ENCODE measurements around the gene CXCL17. TPM values are rescaled to one million over a fixed set of nuclear protein-coding genes. Genes with fewer than 3 reads are reported as not detected.

Gene CXCL17
- total RNA-seq, 1 donor from 2014 or later, result 0.48 TPM

DNA sequence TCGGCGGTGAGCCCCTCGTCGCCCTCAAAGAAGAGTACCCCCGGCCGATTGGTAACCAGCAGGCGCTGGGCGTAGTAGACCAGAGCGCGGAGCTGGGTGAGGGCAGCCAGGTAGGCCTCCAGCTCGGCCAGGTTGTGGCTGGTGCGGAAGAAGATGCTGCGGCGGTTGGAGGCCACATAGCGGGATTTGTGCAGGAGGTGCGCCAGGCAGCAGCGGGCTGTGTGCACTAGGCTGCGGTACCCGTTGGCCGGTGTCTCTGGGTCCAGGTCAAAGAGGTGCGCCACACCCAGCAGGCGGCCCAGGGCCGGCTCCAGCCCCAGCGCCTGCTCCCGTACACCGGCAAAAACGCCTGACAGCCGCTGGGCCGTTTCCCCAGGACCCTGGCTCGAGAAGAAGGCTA is 32.4 kb downstream of the CXCL17 start:
- H3K9me3 Mint-ChIP-seq (ENCODE audit: low read depth), result no peaks in the 10 kb centered on the region
- H3K27me3 Mint-ChIP-seq, result peaks cover 3% of the 10 kb centered on the region
- TF ChIP-seq, protein P1, sequence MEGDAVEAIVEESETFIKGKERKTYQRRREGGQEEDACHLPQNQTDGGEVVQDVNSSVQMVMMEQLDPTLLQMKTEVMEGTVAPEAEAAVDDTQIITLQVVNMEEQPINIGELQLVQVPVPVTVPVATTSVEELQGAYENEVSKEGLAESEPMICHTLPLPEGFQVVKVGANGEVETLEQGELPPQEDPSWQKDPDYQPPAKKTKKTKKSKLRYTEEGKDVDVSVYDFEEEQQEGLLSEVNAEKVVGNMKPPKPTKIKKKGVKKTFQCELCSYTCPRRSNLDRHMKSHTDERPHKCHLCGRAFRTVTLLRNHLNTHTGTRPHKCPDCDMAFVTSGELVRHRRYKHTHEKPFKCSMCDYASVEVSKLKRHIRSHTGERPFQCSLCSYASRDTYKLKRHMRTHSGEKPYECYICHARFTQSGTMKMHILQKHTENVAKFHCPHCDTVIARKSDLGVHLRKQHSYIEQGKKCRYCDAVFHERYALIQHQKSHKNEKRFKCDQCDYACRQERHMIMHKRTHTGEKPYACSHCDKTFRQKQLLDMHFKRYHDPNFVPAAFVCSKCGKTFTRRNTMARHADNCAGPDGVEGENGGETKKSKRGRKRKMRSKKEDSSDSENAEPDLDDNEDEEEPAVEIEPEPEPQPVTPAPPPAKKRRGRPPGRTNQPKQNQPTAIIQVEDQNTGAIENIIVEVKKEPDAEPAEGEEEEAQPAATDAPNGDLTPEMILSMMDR (IDR thresholded peaks at IDR 0.05; ENCODE audit: unreplicated experiment), result no peak
- H3K4me3 Mint-ChIP-seq (ENCODE audit: low read depth), result no peak overlapping the region
- peaks cover 17% of the 10 kb centered on the region for H3K4me1 Mint-ChIP-seq (ENCODE audit: low read depth)
- H3K36me3 Mint-ChIP-seq (ENCODE audit: insufficient read depth), result peaks cover 4% of the 10 kb centered on the region
- DNase-seq (ENCODE audit: low spot score, unreplicated experiment), result no peak
- H3K27ac Mint-ChIP-seq, result no peak overlapping the region

DNA sequence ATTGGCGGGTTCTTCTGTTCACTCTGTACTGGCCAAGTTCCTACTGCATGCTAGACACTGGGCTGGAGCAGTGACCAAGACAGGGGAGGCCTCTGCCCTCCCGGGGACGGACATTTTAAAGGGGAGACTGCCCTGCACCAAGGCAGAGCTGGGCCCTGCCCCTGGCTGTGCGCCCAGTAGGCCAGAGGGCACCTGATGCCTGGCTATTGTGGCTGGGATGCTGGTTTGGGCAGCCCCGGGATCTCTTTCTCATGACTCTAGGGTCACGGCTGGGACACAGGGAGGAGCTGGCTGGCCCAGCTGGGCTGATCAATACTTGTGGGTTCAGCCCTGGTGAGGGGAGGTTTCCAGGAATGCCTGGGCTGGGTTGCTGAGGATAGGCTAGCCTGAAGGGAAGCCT is 33.3 kb downstream of the CXCL17 start:
- peaks cover 17% of the 10 kb centered on the region for H3K4me1 Mint-ChIP-seq (ENCODE audit: low read depth)
- H3K27ac Mint-ChIP-seq, result peak overlapping the region; percentile 74
- H3K27me3 Mint-ChIP-seq, result peaks cover 3% of the 10 kb centered on the region
- TF ChIP-seq, protein P1 (IDR thresholded peaks at IDR 0.05; ENCODE audit: unreplicated experiment), result no peak
- H3K9me3 Mint-ChIP-seq (ENCODE audit: low read depth), result no peaks in the 10 kb centered on the region
- H3K36me3 Mint-ChIP-seq (ENCODE audit: insufficient read depth), result peaks cover 1% of the 10 kb centered on the region
- no peak overlapping the region for H3K4me3 Mint-ChIP-seq (ENCODE audit: low read depth)
- DNase-seq (ENCODE audit: low spot score, unreplicated experiment), result peak; percentile 51

DNA sequence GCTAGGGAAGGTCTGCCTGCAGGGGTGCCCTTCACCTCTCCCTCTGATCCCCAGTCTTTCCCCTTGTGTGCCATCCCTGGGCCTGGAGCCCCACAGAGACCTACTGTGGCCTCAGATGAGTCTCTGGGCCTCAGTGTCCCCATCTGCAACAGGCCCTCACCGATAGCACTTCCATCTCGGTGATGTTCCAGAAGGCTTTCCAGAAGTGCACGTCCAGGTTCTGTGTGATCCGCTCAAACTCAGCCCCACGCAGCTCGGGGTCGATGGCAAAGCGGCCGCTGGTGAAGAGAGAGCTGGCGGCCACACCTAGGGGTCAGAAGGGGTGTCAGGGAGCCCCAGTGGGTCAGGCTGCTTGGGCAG is 35.0 kb downstream of the CXCL17 start:
- Mint-ChIP-seq H3K27me3 (no peaks in the 10 kb centered on the region), H3K4me3 (ENCODE audit: low read depth) (no peak overlapping the region), H3K4me1 (ENCODE audit: low read depth) (peaks cover 19% of the 10 kb centered on the region), H3K36me3 (ENCODE audit: insufficient read depth) (peaks cover 2% of the 10 kb centered on the region), H3K9me3 (ENCODE audit: low read depth) (no peaks in the 10 kb centered on the region), H3K27ac (no peak overlapping the region)
- TF ChIP-seq, protein P1 (IDR thresholded peaks at IDR 0.05; ENCODE audit: unreplicated experiment), result no peak
- DNase-seq (ENCODE audit: low spot score, unreplicated experiment), result no peak

DNA sequence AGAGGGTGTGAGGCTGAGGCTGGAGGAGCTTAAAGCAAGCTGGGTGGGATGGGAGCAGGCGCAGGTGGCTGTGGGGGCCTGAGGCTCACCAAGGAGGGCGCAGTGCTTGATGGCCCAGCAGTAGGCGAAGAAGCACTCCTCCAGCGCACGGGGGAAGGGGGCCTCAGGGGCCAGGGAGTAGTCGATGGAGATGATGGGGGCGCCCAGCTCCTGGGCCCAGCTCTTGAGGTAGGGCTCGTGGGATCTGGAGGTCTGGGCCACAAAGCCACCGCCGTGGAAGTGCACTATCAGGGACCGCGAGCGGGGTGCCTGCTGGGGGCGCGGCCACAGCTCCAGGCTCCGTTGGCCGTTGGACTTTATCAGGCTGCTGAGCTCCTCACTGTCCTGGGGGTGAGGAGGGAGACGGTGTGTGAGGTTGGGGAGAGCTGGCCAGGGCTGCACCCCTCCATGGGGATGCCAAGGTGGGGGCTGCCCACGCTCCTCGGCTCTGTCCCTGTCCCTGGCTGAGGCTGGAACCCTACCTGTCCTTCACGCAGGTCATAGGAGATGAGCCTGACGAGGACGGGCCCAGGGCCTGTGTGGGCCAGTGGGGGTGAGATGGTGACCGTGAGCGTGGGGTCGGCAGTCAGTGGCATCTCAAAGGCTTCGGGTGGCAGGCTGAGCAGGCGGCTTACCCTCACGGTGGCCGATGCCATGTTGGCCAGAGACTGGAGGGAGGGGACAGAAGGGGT is 35.5 kb downstream of the CXCL17 start:
- TF ChIP-seq, protein P1 (IDR thresholded peaks at IDR 0.05; ENCODE audit: unreplicated experiment), result no peak
- Mint-ChIP-seq H3K36me3 (ENCODE audit: insufficient read depth) (peaks cover 2% of the 10 kb centered on the region), H3K27me3 (no peaks in the 10 kb centered on the region), H3K4me3 (ENCODE audit: low read depth) (no peak overlapping the region), H3K9me3 (ENCODE audit: low read depth) (no peaks in the 10 kb centered on the region), H3K4me1 (ENCODE audit: low read depth) (peaks cover 22% of the 10 kb centered on the region), H3K27ac (no peak overlapping the region)
- DNase-seq (ENCODE audit: low spot score, unreplicated experiment), result no peak

DNA sequence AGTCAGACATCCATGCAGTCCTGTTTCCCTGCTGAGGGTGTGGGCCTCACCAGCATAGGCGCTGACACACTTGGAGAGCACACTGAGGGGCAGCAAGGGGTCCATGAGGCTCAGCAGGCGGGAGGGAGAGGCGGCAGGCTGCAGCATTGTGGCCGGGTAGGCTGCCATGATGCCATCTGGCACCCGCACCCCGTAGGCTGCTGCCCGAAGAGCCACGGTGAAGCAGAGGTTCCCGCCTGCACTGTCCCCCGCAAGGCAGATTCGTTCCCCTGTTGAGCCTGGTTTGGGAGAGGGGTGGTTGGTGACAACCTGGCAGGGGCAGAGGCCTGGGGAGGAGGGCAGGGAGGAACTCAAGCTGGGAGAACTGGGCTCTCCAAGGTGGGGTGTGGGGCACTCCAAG is 36.6 kb downstream of the CXCL17 start:
- H3K4me3 Mint-ChIP-seq (ENCODE audit: low read depth), result no peak overlapping the region
- H3K27ac Mint-ChIP-seq, result no peak overlapping the region
- TF ChIP-seq, protein P1 (IDR thresholded peaks at IDR 0.05; ENCODE audit: unreplicated experiment), result no peak
- DNase-seq (ENCODE audit: low spot score, unreplicated experiment), result no peak
- peaks cover 25% of the 10 kb centered on the region for H3K4me1 Mint-ChIP-seq (ENCODE audit: low read depth)
- H3K9me3 Mint-ChIP-seq (ENCODE audit: low read depth), result no peaks in the 10 kb centered on the region
- H3K27me3 Mint-ChIP-seq, result no peaks in the 10 kb centered on the region
- H3K36me3 Mint-ChIP-seq (ENCODE audit: insufficient read depth), result peaks cover 2% of the 10 kb centered on the region

Data from progenitor cell of endocrine pancreas (in vitro differentiated cells).